DMS79 treated with DMSO at 0.1 percent for 48 hours (cell line): ENCODE data around the gene GDPGP1.
"Not testable (repeated sequence)": the region's sequence is repeated elsewhere in the genome, so short reads cannot be mapped to it uniquely, and the experiment has no call there.

Experiments
- DNase-seq: peaks from one replicate; lab custom pipeline; 2025; lab: John Stamatoyannopoulos, UW

The GDPGP1 gene

DNA sequence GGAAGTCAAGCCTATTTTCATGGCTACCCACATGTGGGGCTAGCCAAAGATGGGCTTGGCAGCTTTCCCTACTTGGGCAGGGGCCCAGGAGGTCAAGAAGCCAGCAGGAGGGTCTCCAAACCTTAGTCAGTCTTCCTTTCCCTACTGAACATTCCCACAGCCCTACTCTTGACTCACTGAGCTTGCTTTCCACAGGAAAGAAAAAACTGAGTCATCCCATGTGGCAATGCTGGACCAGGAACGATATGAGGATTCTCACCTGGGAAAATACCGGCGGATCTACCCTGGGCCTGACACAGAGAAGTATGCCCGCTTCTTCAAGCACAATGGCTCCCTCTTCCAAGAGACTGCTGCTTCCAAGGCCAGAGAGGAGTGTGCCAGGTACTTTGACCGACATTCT lies 27.8 kb downstream of the GDPGP1 start:
- DNase-seq, result no peak

- DNase-seq, result no peak
Measured at GRCh38 chr15:90262426-90262825, 28.4 kb downstream of the GDPGP1 start.

DNA sequence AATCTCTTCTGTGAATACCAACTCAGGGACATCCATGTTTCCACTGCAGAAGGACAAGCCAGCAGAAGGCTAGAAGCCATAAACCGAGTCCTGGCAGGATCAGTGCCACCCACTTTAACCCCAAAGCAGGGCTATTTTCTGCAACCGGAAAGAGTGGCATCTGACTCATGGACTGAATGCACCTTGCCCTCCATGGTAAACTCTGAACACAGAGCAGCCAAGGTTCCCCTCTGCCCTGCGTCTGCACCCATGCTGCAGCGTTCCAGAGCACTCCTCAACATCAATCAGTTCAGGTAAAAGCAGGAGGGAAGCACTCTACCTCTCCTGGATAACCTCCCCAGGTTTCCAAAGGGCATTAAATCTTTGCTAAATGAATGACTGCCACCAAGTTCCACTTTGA lies 30.7 kb downstream of the GDPGP1 start:
- no peak for DNase-seq

DNA sequence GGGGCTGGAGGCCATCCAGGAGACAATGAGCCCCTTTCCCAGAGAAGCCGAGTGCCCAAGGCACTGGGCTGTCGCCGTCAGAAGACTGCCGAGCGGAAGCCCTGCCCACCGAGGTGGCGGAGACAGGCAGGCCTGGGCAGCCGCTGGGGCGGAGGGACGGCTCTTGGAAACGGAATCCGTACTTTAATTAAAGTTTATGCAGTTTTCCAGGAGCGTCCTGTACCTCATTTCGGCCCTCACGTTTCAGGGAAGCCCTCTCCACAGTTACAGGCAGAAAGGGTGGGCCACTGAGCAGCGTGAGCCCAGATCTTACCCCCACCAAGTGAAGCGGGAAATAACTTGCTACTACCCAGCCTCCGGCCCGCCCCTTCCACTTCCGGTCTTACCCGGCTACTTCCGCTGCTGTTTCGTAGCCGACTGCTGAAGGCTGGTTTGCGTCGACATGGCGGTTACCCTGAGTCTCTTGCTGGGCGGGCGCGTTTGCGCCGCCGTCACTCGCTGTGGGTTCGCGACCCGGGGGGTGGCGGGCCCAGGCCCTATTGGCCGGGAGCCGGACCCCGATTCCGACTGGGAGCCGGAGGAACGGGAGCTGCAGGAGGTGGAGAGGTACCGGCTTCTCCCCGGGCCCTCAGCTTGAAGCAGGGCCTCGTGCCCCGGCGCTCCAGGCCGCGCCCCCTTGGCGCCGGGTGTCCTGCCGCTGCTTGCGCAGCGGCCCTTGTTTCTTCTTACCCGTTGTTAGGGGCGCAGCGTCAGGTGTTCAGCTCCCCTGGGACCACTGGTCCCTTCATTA lies 31.5 kb downstream of the GDPGP1 start, which contains the start of gene NGRN:
Gene NGRN, plus strand, starts transcription at position 402 of the 790 bp plus-strand sequence. Its CDS starts 41 bp downstream, at position 443.
- DNase-seq, result peak; percentile 73

DNA sequence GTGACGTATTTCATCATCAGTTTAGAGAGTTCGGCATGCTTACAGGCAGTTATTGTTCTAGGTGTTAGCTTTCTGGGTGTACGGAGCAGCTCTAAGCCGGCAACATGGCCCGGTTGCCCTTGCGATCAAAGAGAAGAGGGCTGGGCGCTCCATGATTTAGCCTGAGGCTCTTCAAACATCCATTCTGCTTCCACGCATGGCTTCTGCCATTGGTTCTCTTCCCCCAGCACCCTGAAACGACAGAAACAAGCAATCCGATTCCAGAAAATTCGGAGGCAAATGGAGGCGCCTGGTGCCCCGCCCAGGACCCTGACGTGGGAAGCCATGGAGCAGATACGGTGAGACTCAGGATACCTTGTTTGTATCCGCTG lies 32.0 kb downstream of the GDPGP1 start:
- peak; percentile 62 for DNase-seq

- DNase-seq, result no peak
Measured at GRCh38 chr15:90266485-90266884, 32.5 kb downstream of the GDPGP1 start.

GRCh38 chr15:90268415-90268814 lies 34.4 kb downstream of the GDPGP1 start:
- peak; percentile 20 for DNase-seq

DNA sequence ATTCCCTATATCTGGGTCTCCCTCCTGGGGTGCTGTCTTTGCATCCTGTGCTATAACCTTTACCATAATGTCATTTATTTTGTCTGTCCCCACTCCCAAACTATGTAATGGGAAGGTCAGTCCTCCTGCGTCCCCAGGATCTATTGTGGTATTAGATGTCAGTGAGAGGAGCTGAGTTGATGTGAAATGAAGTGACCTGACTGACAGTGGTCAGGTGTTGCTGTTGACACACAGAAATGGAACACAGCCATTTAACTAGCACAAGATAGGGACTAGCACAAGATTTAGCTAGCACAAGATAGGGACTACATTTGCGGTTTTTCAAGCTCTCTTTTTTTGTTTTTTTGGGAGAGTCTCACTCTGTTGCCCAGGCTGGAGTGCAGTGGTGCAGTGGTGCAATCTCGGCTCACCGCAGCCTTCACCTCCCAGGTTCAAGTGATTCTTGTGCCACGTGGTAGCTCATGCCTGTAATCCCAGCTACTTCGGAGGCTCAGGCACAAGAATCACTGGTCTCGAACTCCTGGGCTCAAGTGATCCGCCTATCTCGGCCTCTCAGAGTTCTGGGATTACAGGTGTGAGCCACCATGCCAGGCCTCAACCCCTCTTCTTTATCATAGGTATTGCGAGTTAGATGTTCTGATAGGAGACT lies 36.6 kb downstream of the GDPGP1 start:
- no peak for DNase-seq

DNA sequence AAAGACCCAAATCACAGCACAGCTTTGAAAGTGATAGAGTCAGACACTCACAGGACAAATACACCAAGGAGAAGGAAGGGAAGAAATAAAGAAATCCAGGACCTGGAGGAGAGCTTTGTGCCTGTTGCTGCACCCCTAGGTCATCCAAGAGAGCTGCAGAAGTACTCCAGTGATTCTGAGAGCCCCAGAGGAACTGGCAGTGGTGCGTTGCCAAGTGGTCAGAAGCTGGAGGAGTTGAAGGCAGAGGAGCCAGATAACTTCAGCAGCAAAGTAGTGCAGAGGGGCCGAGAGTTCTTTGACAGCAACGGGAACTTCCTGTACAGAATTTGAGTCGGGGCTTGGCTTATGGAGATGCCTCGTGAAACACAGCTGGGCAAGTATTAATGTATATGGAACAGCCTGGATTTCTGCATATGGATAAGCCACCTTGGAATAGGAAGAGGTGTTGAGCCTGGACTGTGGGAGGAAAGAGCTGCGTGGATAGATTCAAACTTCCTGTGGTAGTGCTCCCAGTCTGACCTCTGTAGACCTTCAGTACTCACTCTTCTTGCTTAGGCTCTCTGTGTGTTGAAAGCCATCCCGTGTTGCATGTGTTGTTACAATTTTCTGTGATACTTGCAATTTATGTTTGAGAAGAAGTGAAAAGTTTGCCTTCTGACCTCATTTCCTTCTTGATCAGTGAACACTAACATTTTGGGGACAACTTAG lies 37.6 kb downstream of the GDPGP1 start:
- no peak for DNase-seq

DNA sequence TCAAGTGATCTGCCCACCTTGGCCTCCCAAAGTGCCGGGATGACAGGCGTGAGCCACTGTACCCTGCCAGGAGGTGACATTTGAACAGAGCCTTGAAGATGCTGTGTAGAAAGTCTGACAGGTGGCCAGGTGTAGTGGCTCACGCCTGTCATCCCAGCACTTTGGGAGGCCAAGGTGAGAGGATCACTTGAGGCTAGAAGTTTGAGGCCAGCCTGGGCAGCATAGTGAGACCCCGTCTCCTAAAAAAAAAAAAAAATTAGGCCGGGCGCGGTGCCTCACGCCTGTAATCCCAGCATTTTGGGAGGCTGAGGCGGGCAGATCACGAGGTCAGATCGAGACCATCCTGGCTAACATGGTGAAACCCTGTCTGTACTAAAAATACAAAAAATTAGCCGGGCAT lies 44.5 kb downstream of the GDPGP1 start:
- not testable (repeated sequence) for DNase-seq

DNA sequence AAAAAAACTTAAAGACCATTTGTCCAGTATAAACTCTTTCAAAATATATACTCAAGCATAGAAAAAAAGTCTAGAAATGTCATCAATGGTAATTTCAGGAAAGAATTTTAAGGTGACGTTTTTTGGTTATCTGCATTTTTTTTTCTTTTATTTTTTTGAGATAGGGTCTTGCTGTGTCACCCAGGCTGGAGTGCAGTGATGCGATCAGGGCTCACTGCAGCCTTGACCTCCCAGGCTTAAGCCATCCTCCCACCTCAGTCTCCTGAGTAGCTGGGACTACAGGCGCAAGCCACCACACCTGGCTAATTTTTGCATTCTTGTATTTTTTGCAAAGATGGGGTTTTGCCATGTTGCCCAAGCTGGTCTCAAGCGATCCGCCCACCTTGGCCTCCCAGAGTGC lies 46.7 kb downstream of the GDPGP1 start:
- DNase-seq, result not testable (repeated sequence)

GRCh38 chr15:90281637-90282036 lies 47.6 kb downstream of the GDPGP1 start:
- DNase-seq, result not testable (repeated sequence)

DNA sequence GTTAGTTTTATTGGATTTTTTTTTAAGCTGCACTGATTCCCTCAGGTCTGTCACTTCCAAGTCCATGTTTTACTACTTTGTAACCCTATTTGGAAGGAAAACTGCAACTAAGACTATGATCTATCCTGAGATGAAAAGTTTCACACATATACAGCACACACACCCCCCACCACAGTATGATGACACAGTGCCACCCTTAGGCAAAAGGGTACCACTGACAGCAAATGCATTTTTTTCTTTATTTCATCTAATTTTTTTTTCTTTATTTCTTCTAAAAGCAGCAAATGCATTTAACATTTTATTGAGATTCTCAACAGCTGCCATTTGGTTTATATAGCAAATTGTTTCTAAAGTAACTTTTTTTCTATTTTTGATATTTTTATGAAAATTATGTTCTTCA lies 52.7 kb downstream of the GDPGP1 start:
- no peak for DNase-seq

GRCh38 chr15:90287101-90287500 lies 53.1 kb downstream of the GDPGP1 start:
- DNase-seq, result no peak

GRCh38 chr15:90287946-90288345 lies 53.9 kb downstream of the GDPGP1 start:
- no peak for DNase-seq

- DNase-seq, result no peak
Measured at GRCh38 chr15:90291679-90292356, 57.8 kb downstream of the GDPGP1 start.

DNA sequence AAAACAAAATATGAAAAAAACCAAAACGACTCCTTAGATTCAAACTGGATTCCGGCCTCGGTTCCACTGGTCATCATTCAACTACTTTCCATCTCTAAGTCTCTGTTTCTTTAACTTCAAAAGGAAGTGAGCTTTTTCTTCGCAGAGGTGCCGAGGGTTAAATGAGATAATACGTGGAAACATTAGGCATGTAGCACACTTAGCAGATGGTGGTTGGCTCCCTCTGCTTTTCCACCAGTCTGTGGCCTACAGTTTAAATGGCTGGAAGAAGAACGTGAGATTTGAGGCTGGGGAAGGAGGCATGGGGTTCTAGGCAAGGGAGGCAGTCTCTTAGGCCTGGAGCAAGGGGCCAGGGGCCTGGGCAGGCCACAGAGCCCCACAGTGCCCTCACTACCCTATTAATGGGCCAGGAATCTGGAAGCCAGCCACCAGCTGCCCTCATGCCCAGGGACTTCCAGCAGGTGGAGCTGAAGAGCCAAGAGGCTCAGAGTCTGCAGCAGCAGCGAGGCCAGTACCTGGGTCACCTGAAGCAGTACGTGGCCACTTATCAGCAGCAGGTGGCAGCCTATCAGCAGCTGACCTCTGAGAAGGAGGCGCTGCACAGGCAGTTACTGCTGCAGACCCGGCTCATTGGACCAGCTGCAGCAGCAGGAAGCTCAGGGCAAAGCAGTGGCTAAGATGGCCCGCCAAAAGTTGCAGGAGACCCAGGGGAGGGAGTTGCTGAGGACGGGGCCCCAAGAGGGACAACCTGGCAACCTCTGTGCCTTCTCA lies 59.2 kb downstream of the GDPGP1 start:
- DNase-seq, result peak; percentile 67

DNA sequence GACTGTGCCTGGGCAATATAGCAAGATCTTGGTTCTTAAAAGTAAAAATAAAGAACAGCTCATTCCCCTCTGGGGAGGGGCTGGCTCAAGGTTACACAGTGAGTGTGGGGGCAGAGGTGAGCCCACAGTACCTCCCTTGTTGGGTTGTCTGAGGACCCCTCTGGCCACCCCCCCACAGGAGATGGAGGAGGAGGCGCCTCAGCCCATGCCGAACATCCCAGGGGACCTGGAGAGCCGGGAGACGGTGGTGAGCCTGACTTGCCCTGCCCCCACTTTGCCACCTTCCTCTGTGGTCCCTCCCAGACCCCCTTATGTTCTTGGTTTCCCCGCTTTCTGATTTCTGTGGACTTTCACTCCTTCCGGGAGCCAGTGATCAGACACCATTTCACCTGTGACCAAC lies 60.1 kb downstream of the GDPGP1 start:
- DNase-seq, result no peak

GRCh38 chr15:90294601-90295269 lies 60.7 kb downstream of the GDPGP1 start:
- DNase-seq, result peak; percentile 14

GRCh38 chr15:90295270-90295648 lies 61.2 kb downstream of the GDPGP1 start:
- DNase-seq, result no peak
